HG03457 (cell line): ENCODE measurements around the gene ZNF407.
A peak's percentile ranks its signal among the peaks of the same experiment; 100 is the strongest.

Experiments
- ATAC-seq: cut with Tn5 transposase; IDR thresholded peaks from one replicate; pipeline ENCODE4 v1.9.1; 2021; ENCODE audit warnings: moderate number of reproducible peaks; ENCODE audit not compliant: unreplicated experiment

ZNF407 gene

GRCh38 chr18:75065251-75066000 lies 467.8 kb downstream of the ZNF407 start:
- no peak for ATAC-seq

DNA sequence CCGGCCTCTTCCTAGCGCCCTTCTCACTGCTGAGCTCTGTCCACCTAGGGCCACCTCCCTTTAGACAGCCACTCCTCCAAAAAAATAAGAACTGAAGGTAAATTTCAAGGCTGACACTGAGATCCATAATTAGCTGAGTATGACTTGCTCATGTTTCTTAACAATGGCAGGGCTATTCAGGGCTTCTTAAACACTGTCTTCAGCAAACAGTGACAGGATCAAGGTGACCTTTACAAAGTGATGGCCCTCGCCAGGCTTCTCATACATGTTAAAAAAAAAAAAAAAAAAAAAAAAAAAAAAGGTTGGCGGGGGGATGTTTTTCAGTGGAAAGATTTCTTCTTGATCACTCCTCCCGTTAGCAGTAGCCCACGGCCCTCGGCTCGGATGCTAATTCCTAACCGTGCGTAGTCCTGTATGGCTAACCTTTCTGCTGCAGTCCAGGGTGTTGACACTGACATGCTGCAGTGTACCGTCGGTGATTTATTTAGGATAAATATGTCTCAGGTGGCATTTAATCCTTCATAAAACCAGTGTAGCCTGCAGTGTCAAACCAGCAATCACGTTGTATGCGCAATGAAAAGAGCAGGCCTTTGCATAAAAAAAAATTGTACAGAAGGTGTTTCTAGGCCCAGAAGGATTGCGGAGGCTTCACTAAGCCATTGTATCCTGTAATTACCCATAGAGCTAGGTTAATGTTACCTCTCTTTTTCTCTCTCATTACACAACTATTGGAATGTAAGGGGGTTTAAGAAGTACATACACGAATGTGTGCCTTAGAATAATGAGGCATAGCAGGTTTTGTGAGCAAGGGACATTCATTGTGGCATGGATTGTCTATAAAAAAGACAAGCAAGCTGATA lies 468.6 kb downstream of the ZNF407 start:
- ATAC-seq, result no peak

DNA sequence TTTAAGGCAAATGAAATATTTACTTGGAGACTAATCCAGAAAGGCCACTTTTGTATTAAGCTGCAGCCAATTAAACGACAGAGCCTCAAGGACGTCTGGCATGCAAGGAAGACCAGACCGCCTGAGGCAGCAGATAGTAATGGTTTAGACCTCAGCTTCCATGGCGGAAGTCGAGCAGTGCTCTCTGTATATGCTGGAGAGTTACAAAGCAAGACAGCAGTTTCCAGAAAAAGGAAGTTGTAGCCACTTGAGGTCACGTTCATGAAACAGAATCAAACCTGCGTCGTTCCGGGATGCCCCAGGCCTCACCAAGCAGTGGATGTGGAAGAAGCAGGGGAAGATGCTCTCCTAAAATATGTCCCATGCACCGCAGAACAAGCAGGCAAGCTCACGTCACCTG lies 469.3 kb downstream of the ZNF407 start:
- no peak for ATAC-seq

DNA sequence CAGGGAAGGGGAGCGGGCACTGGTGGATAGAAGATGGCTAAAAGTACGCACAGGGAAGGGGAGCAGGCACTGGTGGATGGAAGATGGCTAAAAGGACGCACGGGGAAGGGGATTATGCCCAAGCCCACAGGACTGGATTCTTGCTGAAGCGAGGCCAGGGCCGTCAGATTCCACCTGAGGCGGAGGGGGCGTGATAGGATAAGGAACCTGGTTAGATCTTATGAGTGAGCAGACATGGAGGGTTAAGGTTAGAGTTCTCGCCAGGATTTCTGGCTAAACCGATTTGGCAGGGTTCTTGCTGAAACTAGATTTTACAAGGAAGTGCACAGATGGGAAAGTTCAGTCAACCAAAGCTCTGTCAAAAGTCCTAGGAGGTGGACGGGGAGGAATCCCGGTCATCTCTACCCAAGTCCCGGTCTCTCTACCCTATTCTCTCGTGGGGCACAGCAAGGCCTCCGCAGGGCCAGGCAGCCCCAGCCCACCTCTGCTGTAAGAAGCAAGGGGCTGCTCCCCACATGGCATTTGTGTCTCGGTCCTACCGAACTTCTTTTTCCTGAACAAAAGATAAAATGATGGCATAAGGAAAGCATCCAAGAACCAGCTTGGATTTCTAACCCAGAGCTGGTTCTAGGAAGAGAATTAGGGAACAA lies 470.5 kb downstream of the ZNF407 start:
- ATAC-seq, result no peak

- ATAC-seq, result no peak
Observed at GRCh38 chr18:75068682-75069435, 471.2 kb downstream of the ZNF407 start.

DNA sequence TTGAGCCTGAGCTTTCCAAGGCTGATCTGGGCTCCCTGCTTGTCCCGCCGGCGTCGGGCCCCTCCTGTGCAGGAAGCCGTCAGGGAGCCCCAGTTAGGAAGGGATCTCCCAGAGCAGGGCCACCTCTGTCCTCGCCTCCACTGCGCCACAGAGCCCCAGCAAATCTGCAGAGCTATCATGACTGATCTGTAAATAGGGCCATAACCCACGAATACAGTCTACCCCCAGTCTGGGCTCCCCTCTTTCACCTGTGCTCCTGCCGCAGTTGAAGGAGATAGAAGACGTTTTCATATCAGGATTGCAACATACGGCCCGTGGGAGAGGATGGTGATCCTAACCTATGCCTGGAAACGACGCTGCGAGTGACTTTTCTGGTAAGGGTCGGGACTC lies 472.6 kb downstream of the ZNF407 start:
- no peak for ATAC-seq

- ATAC-seq, result peak; percentile 70
Observed at GRCh38 chr18:75070625-75071483, 473.2 kb downstream of the ZNF407 start.

GRCh38 chr18:75071484-75071785 lies 473.8 kb downstream of the ZNF407 start:
- no peak for ATAC-seq

DNA sequence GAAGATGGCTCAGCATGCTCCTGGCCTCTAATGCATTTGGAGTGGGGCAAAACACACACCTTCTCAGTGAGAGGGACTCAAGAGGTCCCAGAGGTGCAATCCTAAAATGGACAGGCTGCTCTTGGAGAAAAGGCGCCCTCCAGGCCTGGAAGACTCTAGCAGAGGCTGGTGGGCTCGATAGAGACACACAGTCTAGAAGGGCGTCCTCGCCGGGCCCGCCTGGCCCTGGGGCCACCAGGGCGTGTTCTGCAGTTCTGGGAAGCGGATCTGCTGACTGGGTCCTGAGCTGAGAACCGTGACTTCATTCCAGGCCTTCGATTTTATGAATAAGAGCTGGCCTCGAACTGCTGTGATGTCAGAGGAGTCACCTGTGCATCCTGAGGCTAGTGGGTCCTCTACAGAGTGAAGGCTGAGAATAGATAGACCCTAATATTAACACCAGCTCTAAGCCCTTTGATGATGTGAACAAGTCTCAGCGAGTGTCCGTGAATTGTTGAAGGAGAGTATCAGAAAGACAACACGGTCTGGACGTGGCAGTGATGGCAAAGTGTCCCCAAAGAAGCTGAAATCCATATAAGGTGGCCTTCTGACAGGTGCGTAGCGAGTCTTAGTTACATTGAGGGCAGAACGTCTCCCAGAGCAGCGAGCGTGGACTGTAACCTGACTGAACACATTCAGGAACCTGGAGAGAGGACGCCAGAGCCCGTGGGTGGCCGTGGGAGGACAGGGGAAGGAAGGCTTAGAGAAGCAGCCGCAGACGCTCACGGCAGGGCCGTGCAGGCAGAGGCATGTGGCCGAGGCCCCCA lies 474.4 kb downstream of the ZNF407 start:
- ATAC-seq, result no peak

- ATAC-seq, result no peak
Observed at GRCh38 chr18:75072672-75073371, 475.2 kb downstream of the ZNF407 start.

DNA sequence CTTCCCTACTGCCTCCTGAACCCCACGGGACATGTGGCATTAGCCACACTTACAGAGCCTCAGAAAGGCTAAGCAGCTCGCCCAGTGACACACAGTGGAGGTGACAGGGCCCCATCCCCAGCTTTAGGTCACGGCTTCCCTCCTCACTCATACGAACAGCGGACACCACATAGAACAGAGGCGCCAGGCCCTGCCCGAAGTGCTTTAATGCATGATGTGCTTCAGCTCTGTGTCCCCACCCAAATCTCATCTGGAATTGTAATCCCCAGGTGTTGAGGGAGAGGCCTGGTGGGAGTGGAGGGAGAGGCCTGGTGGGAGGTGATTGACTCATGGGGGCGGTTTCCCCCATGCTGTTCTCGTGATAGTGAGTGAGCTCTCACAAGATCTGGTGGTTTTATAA lies 476.0 kb downstream of the ZNF407 start:
- no peak for ATAC-seq

DNA sequence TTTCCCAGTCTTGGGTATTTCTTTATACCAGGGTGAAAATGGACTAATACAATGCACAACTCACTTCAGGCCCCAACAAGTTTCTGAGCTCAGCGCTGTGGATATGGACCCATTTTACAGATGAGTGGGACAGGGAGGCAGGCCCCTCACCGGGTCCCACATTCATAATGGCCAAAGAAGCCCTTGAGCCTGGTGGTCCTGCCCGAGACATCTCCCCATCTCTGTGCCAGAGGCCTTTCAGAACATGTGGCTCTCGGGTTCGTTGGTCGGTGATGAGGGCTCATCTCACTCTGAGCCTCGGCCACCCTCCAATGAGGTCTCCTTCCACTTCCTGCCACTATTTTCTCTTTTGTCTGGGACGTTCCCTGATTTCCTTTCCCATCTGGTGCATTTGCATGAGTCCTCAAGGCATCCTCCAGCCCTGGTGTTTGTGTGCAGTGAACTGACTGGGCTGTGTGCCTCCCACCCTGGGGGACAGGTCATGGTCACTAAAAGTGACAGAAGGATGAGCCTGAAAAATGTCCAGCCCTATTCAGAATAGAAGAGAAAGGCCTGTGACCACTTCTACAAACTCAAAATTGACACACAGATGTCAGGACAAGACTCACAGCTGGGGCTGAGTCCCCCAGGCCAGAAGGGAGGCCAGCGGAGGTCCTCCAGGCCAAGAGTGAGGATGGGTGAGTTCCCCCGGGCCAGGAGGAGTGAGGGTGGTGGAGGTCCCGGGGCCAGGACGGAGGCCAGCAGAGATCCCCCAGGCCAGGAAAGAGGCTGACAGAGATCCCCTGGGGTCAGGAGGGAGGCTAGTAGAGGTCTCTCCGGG lies 476.7 kb downstream of the ZNF407 start:
- ATAC-seq, result no peak

DNA sequence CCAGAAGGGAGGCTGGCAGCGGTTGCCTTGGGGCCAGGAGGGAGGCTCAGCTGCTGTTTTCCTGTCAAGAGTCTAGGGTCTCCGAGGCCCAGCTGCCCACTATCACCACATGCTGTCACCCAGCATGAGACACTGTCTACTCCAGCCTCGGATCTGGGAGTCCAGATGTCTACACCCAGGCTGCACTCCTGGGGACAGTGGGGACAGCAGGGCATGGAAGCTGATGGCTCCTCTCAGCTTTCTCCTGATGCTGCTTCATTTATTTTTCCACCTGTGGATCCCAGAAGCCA lies 477.3 kb downstream of the ZNF407 start:
- no peak for ATAC-seq

GRCh38 chr18:75075429-75075841 lies 477.8 kb downstream of the ZNF407 start:
- no peak for ATAC-seq

DNA sequence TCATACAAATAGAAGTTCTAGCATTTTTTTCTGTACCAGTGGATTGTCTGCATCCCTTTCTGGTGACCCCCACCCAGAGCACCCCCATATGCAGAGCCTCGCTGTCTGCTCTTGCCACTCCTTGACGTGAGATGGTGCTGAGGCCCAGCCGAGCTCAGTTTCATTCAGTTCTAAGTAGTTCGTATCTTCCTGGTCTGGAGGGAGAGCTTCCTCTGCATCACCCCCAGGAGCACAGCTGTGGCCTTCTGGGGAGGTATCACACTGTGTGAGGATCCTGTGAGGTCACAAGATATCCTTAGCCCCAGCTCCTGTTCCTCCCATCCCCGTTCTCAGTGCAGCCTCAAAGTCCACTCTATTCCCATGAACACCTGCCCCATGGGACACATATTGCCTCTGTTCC lies 478.6 kb downstream of the ZNF407 start:
- ATAC-seq, result no peak

GRCh38 chr18:75081486-75081885 lies 483.8 kb downstream of the ZNF407 start:
- ATAC-seq, result no peak

GRCh38 chr18:75083131-75083530 lies 485.5 kb downstream of the ZNF407 start:
- ATAC-seq, result no peak

DNA sequence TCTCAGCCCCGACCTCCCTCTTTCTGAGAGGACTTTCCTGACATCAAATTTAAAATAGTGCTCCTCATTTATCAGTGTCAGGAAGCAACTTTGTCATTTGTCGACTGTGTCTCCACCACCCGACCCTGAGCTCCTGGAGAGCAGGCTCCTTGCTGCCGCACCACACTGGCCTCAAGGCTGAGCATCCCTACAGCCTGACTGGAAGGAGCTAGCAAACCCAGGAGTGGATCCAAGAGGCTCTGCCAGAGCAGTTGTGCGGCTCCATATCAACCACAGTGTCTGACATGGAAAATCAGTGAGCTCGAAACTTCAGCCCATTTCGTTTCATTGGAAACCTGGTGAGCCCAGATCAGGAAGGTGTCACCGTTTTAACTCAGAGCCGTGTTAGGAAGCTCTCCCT lies 486.1 kb downstream of the ZNF407 start:
- ATAC-seq, result no peak
